ENCODE data around the gene NPTX2.

Gene NPTX2

DNA sequence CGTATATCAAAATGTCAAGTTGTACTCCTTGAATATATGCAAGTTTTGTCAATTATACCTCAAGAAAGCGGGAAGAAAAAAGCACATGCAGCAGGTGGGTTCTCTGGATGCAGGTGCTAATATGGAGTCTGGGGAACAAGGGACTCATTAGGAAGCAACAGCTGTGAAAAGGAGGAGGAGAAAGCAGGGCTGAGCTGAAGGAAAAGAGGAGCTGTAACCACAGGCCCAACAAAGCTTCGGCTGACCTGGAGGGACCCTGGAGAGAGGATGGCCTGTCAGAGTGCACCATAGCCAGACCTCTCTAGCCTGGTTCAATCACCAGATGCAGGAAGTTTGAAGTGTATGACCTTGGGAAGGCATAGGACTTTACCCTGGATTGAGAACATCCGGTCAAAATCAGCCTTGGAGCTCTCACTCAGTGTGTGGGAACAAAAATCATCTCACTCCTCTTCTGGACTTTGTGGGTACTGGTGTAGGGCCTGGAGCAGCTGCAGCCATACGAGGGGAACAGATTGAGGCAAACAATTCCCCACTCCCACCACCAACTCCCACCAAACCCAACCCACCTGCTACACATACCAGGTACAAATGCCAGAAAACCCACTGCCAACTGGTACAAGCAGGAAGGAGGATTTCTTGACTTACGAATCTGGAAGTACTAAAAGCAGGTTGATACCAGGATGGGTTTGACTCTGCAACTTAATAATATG is 36.7 kb downstream of the NPTX2 start:
- no peak for DNase-seq (ENCODE audit: low read depth in 2 of 3, low spot score in 1 of 3)

GRCh38 chr7:98654524-98655272 is 37.6 kb downstream of the NPTX2 start:
- no peak for DNase-seq (ENCODE audit: low read depth in 2 of 3, low spot score in 1 of 3)

DNA sequence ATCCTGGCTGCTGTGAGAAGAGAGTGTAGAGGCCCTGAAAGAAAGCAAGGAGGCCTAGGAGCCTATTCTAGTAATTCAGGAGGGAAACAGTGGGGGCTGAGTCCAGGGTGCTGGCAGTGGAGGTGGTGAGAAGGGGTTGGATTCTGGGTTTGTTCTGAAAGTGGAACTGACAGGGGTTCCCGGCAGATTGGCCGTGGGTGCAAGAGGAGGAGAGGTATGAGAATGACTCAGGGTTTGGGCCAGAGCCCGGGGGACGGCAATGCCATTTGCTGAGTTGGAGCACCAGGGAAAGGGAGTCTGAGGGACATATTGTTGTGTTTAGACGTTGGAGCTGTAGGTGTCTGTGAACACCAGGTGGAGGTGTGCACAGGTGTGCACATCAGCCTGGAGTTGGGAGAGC is 38.5 kb downstream of the NPTX2 start:
- no peak for DNase-seq (ENCODE audit: low read depth in 2 of 3, low spot score in 1 of 3)

- no peak for DNase-seq (ENCODE audit: low read depth in 2 of 3, low spot score in 1 of 3)
These were observed 39.8 kb downstream of the NPTX2 start for GRCh38 chr7:98656899-98657298.

GRCh38 chr7:98657736-98658135 is 40.7 kb downstream of the NPTX2 start:
- no peak for DNase-seq (ENCODE audit: low read depth in 2 of 3, low spot score in 1 of 3)

DNA sequence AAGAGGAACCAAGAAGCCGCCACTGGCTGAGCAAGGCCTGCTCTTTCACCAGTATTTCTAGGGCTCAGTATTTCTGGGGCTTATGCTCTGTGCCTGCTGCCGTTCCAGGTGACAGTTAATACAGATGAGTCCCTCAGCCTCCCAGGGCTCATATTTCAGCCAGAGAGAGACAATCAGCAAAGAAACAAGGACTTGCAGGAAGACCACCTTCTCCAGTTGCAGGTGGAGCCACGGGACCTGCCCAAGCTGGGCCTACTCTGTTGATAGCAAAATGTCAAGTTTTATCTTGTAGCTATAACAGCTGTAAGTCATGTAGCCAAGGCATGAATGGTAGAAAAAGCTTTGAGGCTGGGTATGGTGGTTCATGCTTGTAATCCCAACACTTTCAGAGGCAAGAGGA is 42.7 kb downstream of the NPTX2 start:
- DNase-seq (ENCODE audit: low read depth in 2 of 3, low spot score in 1 of 3) = no peak

DNA sequence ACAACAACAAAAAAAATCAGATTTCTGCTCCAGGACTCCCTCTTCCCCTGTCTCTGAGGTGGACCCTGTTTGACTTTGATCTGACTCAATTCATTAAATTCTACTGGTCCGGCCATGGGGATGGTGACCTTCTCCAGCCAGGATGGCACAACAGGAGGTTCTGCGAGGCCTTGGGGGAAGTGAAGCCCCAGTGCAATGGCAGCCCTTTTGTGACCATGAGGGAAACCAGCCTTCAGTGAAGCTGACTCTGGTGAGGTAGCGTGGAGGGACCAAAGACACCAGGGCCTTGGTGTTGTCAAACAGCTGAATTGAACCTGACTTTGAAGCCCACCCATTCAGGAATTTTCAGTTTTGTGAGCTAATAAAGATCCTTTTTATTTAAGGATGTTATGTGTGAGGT is 44.5 kb downstream of the NPTX2 start:
- no peak for DNase-seq (ENCODE audit: low read depth in 2 of 3, low spot score in 1 of 3)

DNA sequence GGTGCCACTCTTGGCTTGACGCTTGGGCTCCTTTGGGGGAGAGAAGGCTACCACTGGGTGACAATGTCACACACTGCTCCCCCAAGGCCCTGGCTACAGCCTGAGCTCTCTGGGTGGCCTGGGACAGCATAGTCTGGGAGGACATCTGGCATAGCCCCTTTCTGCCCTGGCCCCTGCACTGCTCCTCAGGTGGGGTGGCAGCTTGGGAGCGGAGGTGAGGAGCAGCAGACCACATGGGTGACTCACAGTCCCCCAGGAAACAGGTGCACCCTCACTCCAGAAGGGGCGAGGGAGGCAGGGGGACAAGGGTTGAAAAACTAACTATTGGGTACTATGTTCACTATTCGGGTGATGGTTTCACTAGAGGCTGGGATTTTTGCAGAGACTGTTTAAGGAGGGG is 45.2 kb downstream of the NPTX2 start:
- no peak for DNase-seq (ENCODE audit: low read depth in 2 of 3, low spot score in 1 of 3)

DNA sequence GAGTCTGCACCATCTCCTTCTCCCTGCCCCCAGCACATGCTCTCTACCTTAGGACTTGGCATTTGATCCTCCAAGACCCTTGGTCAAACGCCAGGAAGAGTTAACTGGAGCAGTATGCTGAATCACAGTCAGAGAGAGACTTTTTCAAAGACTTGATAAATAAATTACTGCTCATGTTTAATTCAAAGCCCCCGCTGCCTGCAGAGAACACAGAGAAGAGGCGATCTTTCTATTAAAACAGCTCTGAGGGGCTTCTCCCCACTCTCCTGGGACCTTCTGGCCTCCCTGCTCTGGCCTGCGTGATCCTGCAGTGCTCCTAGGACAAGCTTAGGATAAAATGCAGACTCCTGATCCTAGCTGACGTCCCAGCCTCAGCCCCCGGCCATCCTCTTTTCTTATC is 47.8 kb downstream of the NPTX2 start:
- DNase-seq (ENCODE audit: low read depth in 2 of 3, low spot score in 1 of 3) = no peak

- no peak for DNase-seq (ENCODE audit: low read depth in 2 of 3, low spot score in 1 of 3)
These were observed 51.2 kb downstream of the NPTX2 start for GRCh38 chr7:98668255-98668654.

DNA sequence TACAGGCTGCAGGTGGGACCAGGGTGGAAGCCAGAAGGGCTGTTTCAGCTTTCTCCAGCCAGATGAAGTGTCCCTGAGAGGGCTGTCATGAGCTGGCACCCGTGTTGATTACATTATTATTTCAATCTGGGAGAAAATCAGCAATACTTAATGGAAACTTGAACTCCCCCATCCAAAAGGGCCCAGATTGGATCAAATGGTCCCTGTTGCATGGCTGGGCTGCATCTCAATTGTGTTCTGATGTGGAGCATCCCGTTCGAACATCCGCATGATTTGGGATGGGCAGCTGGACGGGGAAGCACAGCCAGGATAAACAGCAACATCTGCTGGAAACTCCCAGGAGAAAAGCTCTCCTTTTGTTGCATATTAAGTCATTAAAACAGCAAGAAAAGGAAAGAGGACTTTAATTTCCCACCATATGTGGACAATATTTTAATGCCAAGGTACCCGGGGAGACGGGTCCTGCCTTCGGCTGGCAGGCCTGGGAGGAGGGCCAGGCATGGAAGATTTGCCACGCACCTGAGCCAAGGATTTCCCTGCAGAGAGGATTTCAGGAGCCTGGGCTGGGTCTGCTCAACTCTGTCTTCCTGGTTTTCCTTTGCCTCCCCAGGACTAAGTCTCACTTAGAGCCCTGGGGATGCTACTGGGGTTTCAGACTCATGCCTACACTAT is 52.4 kb downstream of the NPTX2 start:
- DNase-seq (ENCODE audit: low read depth in 2 of 3, low spot score in 1 of 3) = no peak

DNA sequence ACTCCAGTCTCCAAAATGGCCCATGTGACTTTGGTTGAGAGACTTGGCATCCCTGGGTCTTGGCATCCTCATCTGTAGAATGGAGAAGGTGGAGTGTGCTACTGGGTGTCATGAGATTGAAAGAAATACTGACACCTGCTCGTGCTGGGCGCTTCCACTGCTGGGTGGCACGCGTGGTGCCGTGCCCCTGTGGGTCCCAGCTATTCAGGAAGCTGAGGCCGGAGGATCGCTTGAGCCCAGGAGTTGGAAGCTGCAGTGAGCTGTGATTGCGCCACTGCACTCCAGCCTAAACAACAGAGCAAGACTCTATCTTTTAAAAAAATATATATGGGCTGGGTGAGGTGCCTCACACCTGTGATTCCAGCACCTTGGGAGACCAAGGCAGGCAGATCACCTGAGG is 53.1 kb downstream of the NPTX2 start:
- DNase-seq (ENCODE audit: low read depth in 2 of 3, low spot score in 1 of 3) = no peak

DNA sequence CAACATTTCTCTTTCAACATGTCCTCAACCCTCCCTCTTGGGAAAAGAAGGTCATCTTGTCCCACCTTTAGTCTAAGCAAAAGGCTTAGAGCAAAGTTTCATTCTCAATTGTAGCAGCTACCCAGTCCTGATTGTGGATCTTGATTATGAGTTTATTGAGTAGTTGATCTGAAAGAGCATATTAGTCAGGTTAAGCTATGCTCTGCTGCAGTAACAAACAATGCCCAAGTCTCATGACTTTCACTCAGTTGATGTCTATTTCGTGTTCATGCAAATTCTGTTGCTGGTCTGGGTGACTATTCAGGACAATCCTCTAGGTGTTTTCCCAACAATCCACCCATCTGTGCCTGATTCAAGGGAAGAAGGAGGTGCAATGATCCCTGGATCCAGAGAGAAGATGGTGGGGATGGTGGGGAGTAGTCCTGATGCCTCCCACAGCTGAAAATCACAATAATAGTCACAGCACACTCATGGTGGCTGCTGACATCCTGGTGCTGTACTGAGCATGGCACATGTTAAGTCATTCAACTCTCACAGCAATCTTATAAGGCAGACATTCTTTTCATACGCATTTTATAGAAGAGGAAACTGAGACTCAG is 54.7 kb downstream of the NPTX2 start:
- no peak for DNase-seq (ENCODE audit: low read depth in 2 of 3, low spot score in 1 of 3)

- DNase-seq (ENCODE audit: low read depth in 2 of 3, low spot score in 1 of 3) = no peak
These were observed 57.4 kb downstream of the NPTX2 start for GRCh38 chr7:98674461-98674860.

- no peak for DNase-seq (ENCODE audit: low read depth in 2 of 3, low spot score in 1 of 3)
These were observed 57.8 kb downstream of the NPTX2 start for GRCh38 chr7:98674881-98675280.

- DNase-seq (ENCODE audit: low read depth in 2 of 3, low spot score in 1 of 3) = no peak
These were observed 61.1 kb downstream of the NPTX2 start for GRCh38 chr7:98678215-98678614.

All from stimulated activated CD4-positive, alpha-beta T cell treated with anti-CD3 and anti-CD28 coated beads, Interleukin-12 subunit alpha, Interleukin-12 subunit beta, amount 100 ng/mL, for 48 hours (primary cell).